T-helper 2 cell treated with Interferon-gamma antibody and Interleukin-4, amounts not matched to agents 5 μg/mL and 100 μg/mL, for 36 hours (primary cell): ENCODE results near the gene SSBP4.
"Not testable (repeated sequence)": the region's sequence is repeated elsewhere in the genome, so short reads cannot be mapped to it uniquely, and the experiment has no call there.

Experiments
- DNase-seq: peaks from one replicate; pipeline ENCODE4 v3.0.0; 2021; ENCODE audit warnings: low spot score
- H3K27ac Mint-ChIP-seq: one replicate; pipeline ENCODE4 v1.8.0; 2021; ENCODE audit warnings: mild to moderate bottlenecking, mixed read lengths
- H3K27me3 Mint-ChIP-seq: one replicate; pipeline ENCODE4 v1.8.0; 2021; ENCODE audit warnings: low read depth, mixed read lengths
- H3K36me3 Mint-ChIP-seq: one replicate; pipeline ENCODE4 v1.8.0; 2021; ENCODE audit warnings: low read depth, mixed read lengths
- H3K4me1 Mint-ChIP-seq: one replicate; pipeline ENCODE4 v1.8.0; 2021; ENCODE audit warnings: low read depth, mixed read lengths
- H3K4me3 Mint-ChIP-seq: one replicate; pipeline ENCODE4 v1.8.0; 2022; ENCODE audit warnings: mild to moderate bottlenecking, moderate library complexity, mixed read lengths
- H3K9me3 Mint-ChIP-seq: one replicate; pipeline ENCODE4 v1.8.0; 2021; ENCODE audit warnings: mixed read lengths

Gene SSBP4

DNA sequence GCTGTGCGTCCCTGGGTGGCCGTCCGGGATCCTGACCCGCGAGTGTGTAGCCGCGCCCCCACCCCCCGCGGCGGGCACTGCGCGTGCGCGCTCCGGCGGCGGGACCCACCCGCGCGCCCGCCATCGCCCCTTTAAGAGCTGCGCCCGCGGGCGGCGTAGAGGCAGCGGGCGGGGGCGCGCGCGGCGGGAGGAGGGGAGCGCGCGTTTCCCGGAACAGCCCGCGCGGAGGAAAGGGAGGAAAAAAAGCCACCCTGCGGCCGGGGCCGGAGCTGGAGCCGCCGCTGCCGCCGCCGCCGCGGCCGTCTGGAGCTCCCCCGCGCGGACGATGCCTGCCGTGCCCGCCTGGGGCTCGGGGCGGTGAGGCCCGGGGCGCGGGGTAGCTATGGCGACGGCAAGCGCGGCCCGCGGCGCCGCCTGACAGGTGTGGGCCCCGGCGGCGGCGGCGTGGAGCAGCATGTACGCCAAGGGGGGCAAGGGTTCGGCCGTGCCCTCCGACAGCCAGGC, at the start of gene SSBP4:
Gene SSBP4, plus strand, starts transcription at position 204 of the 504 bp plus-strand sequence. Its CDS starts 251 bp downstream, at position 455.
- Mint-ChIP-seq H3K36me3 (peaks cover 12% of the 10 kb centered on the region), H3K27ac (peak within 1 kb of the TSS; percentile 94), H3K9me3 (no peaks in the 10 kb centered on the region), H3K4me1 (peaks cover 66% of the 10 kb centered on the region), H3K27me3 (no peaks in the 10 kb centered on the region), H3K4me3 (peak within 1 kb of the TSS; percentile 98)
- DNase-seq = peak; percentile 84

DNA sequence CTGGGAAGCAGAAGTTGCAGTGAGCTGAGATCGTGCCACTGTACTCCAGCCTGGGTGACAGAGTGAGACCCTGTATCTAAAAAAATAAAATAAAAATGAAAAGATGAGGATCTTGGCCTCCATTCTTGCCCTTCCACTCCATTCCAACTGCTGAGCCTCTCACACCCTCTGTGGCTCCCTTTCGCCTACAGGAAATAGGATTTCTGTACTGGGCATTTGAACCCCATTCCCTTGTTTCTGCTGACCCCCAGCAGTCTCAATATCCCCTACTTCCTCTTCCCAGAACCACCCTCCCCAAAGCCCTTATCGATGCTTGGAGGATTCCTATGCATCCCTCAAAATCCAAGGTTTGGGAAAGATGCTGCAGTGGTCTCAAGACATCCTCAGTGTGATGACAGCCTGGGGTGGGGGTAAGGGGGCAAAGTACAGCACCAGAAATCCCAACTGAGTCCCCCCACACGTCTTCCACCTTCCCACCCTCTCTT, 45.7 kb upstream of the SSBP4 start:
- H3K27me3 Mint-ChIP-seq = no peaks in the 10 kb centered on the region
- peaks cover 9% of the 10 kb centered on the region for H3K4me1 Mint-ChIP-seq
- DNase-seq = no peak
- H3K9me3 Mint-ChIP-seq = no peaks in the 10 kb centered on the region
- H3K36me3 Mint-ChIP-seq = no peaks in the 10 kb centered on the region
- H3K27ac Mint-ChIP-seq = peak overlapping the region; percentile 74
- H3K4me3 Mint-ChIP-seq = peak overlapping the region; percentile 15

DNA sequence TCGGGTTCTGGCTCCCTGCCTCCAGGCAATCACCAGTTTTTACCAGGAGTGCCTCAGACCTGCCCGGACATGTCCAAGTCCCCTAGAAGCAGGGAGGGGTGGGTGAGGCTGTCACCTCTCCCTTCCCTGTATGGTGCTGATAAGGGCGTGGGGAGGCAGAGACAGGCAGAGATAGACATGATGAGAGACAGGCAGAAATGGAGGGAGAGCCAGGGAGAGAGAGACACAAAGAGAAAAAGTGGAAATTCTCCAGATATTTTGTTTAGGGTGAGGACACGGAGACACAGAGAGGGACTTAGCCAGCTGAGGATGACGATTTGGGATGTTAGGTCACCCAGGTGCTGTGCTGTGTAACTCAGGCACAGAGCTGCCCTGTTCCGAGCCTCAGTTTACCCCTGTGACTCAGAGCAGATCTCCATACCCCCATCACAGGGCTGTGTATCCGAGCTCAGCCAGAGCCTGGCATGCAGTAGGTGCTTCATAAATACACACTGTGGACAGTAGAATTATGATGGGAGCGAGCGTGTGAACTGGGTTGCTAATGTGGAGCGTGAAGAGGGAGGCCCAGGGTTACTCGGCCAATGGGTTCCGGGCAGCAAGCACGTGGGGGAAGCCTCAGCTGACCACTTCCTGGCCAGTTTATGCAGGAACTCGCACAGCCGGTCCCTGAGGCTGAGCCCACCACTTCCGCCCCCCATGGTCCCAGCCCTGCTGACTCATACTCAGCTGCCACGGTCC, 45.1 kb upstream of the SSBP4 start:
- Mint-ChIP-seq H3K27me3 (no peaks in the 10 kb centered on the region), H3K4me3 (peak overlapping the region; percentile 15)

DNA sequence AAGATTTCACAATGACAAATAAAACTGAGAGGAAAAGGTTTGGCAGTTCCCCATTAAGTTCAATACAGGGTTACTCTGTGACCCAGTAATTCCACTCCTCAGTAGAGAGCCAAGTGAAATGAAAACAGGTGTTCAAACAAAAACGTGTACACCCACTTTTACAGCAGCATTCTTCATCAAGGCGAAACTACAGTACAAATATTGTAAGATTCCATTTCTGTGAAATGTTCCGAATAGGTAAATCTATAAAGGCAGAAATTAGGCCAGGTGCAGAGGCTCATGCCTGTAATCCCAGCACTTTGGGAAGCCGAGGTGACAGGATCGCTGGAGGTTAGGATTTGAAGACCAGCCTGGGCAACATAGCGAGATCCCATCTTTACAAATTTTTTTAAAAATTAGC, 42.2 kb upstream of the SSBP4 start:
- H3K27ac Mint-ChIP-seq = peak overlapping the region; percentile 7

More for the DNA sequence above, 45.1 kb upstream of the SSBP4 start:
- DNase-seq = peak; percentile 75
- no peaks in the 10 kb centered on the region for H3K9me3 Mint-ChIP-seq
- H3K4me1 Mint-ChIP-seq = peaks cover 9% of the 10 kb centered on the region
- H3K36me3 Mint-ChIP-seq = no peaks in the 10 kb centered on the region
- peak overlapping the region; percentile 74 for H3K27ac Mint-ChIP-seq

DNA sequence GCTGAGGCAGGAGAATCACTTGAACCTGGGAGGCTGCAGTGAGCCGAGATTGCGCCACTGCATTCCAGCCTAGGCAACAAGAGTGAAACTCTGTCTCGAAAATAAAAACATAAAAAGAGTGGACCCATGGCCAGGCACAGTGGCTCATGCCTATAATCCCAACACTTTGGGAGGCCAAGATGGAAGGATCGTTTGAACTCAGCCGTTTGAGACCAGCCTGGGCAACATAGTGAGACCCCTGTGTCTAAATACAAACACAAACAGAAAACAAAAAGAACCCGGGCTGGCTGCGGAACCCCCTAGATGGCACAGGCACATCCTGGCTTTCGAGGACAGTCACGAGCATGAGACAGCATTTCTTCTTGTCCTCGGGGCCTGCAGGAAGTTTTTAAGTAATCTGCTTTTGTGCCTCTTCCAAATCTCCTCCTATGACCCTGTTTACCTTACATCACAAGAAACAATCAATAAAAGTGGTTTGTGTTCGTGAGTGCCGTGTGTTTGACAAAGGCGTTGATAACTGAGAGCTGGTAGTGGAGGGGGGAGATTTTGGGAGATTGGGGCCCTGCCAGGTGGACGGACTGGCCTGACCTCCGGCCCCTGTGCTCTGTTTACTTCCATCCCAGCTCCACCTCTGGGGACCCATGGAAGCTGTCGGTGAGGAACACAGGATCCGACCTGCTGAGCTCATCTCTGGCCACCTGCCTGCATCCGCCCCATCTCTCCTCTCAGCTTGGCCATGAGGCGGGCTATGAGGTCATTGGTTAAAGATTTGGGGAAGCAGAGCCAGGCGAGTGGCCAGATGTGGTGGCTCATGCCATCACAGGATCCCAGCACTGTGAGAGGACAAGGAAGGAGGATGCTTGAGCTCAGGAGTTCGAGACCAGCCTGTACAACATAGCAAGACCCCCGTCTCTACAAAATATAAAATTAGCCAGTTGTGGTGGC, 39.1 kb upstream of the SSBP4 start:
- no peak overlapping the region for H3K4me3 Mint-ChIP-seq
- DNase-seq = no peak
- no peak overlapping the region for H3K27ac Mint-ChIP-seq
- no peaks in the 10 kb centered on the region for H3K4me1 Mint-ChIP-seq
- H3K9me3 Mint-ChIP-seq = no peaks in the 10 kb centered on the region
- H3K36me3 Mint-ChIP-seq = no peaks in the 10 kb centered on the region
- peaks cover 4% of the 10 kb centered on the region for H3K27me3 Mint-ChIP-seq

More for the DNA sequence above, 42.2 kb upstream of the SSBP4 start:
- Mint-ChIP-seq H3K27me3 (no peaks in the 10 kb centered on the region), H3K4me3 (no peak overlapping the region), H3K36me3 (no peaks in the 10 kb centered on the region), H3K4me1 (peaks cover 9% of the 10 kb centered on the region), H3K9me3 (no peaks in the 10 kb centered on the region)
- DNase-seq = no peak

DNA sequence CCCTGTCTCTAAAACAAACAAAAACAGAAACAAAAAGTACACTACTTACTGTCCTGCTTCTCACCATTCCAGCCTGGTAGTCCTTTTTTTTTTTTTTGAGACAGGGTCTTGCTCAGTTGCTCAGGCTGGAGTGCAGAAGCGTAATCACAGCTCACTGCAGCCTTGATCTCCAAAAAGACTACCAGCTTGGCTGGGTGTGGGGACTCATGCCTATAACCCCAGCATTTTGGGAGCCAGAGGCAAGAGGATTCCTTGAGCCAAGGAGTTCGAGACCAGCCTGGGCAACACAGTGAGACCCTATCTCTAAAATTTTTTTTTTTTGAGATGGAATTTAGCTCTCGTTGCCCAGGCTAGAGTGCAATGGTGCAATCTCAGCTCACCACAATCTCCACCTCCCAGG, 38.4 kb upstream of the SSBP4 start:
- Mint-ChIP-seq H3K9me3 (no peaks in the 10 kb centered on the region), H3K27ac (no peak overlapping the region), H3K4me3 (no peak overlapping the region), H3K27me3 (peaks cover 9% of the 10 kb centered on the region), H3K4me1 (no peaks in the 10 kb centered on the region), H3K36me3 (no peaks in the 10 kb centered on the region)
- DNase-seq = no peak

DNA sequence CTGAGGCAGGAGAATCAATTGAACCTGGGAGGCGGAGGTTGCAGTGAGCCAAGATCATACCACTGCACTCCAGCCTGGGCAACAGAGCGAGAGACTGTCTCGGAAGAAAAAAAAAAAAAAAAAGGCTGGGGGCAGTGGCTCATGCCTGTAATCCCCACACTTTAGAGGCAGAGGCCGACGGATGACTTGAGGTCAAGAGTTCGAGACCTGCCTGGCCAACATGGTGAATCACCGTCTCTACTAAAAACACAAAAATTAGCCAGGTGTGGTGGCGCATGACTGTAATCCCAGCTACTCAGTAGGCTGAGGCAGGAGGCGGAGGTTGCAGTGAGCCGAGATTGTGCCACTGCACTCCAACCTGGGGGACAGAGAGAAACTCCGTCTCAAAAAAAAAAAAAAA, 35.6 kb upstream of the SSBP4 start:
- not testable (repeated sequence) for H3K9me3 Mint-ChIP-seq

DNA sequence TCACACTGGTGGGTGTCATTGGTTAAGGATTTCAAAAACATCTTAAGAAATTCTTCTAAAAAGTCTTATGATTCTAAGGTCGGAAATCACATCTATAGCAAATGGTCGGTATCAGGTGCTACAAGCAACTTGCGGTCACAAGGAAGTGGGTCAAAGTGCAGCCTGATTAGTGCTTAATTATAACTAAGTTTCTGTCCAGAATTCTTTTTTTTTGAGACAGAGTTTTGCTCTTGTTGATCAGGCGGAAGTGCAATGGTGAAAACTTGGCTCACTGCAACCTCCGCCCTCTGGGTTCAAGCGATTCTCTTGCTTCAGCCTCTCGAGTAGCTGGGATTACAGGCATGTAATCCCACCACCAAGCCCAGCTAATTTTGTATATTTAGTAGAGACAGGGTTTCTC, 34.4 kb upstream of the SSBP4 start:
- Mint-ChIP-seq H3K4me1 (peaks cover 4% of the 10 kb centered on the region), H3K27me3 (peaks cover 42% of the 10 kb centered on the region), H3K36me3 (no peaks in the 10 kb centered on the region), H3K27ac (no peak overlapping the region), H3K4me3 (no peak overlapping the region), H3K9me3 (no peaks in the 10 kb centered on the region)
- no peak for DNase-seq

More for the DNA sequence above, 35.6 kb upstream of the SSBP4 start:
- H3K4me3 Mint-ChIP-seq, DNase-seq, H3K36me3 Mint-ChIP-seq, H3K27ac Mint-ChIP-seq, H3K4me1 Mint-ChIP-seq: not testable (repeated sequence)
- H3K27me3 Mint-ChIP-seq = peaks cover 33% of the 10 kb centered on the region

DNA sequence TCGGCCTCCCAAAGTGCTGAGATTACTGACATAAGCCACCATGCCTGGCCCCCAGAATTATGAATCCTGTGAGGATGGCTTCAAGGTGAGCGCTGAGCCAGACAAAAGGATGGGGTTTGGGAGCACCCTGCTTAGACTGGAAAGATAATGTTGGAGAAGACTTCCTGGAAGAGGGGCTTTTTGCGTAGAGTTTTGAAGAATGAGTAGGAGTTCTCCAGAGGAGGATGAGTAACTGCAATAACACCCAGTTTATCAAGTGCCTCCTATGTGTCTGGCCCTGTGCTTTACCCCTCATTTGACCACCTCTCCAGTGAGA, 33.9 kb upstream of the SSBP4 start:
- DNase-seq = no peak
- Mint-ChIP-seq H3K27ac (no peak overlapping the region), H3K27me3 (peaks cover 48% of the 10 kb centered on the region), H3K4me1 (peaks cover 4% of the 10 kb centered on the region), H3K36me3 (no peaks in the 10 kb centered on the region), H3K4me3 (no peak overlapping the region), H3K9me3 (no peaks in the 10 kb centered on the region)

DNA sequence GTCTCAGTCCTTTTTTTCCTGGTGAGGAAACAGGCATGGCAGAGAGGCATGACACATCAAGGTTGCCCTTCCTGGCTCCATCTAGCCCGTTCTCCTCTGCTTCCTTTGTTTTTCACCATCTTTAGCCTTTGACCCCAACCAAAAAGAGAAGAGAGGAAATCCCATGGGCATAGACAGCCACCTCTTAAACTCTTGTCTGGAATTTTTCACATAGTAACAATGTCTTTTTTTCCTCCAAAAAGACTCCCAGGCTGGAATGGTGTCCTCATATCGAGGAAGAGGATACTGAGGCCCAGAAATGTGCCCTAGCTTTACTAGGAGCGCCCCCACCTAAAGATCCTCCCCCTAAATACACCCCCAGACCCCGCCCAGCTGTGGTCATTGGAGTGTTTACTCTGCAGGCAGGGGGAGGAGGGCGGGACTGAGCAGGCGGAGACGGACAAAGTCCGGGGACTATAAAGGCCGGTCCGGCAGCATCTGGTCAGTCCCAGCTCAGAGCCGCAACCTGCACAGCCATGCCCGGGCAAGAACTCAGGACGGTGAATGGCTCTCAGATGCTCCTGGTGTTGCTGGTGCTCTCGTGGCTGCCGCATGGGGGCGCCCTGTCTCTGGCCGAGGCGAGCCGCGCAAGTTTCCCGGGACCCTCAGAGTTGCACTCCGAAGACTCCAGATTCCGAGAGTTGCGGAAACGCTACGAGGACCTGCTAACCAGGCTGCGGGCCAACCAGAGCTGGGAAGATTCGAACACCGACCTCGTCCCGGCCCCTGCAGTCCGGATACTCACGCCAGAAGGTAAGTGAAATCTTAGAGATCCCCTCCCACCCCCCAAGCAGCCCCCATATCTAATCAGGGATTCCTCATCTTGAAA, 33.3 kb upstream of the SSBP4 start, which contains the start of gene GDF15:
Gene GDF15, plus strand, starts transcription at position 484 of the 868 bp plus-strand sequence. Its CDS starts 32 bp downstream, at position 516.
- peaks cover 54% of the 10 kb centered on the region for H3K27me3 Mint-ChIP-seq
- no peak within 1 kb of the TSS for H3K4me3 Mint-ChIP-seq
- peaks cover 4% of the 10 kb centered on the region for H3K4me1 Mint-ChIP-seq
- no peaks in the 10 kb centered on the region for H3K36me3 Mint-ChIP-seq
- H3K27ac Mint-ChIP-seq = no peak within 1 kb of the TSS
- DNase-seq = no peak
- H3K9me3 Mint-ChIP-seq = no peaks in the 10 kb centered on the region

DNA sequence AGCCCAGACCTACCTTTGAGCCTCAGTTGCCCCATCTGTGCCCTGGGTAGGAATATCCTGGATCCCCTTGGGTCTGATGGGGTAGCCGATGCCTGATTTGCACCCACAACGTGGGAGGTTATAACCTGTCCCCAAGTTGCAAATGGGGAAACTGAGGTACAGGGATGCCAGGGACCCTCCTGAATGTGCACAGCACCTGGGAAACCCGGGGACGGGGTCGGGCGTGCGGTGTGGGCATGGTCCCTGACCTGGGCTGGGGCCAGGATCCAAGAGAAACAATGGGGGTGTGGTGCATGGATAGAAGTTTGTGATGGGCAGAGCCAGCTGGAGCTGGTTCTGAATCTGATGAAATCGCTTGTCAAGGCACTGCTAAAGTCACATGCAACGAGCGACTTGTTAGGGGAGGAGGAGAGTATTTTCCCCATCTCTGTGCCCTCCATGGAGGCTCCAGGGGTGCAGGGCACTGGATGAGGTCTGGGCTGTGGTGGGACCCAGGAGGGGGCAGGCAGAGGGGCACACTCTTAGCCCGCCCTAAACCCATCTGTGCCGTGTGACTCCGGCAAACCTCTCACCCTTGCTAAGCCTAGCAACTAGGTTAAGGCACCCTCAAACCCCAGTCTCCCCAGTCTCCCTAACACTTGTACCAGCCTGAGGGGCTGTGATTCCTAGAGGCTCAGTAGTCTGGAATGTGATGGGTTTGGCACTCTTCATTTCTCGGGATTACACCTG, 32.5 kb upstream of the SSBP4 start:
- H3K4me1 Mint-ChIP-seq = peaks cover 4% of the 10 kb centered on the region
- no peaks in the 10 kb centered on the region for H3K9me3 Mint-ChIP-seq
- no peak overlapping the region for H3K4me3 Mint-ChIP-seq
- H3K27me3 Mint-ChIP-seq = peaks cover 56% of the 10 kb centered on the region
- no peak overlapping the region for H3K27ac Mint-ChIP-seq
- no peaks in the 10 kb centered on the region for H3K36me3 Mint-ChIP-seq
- DNase-seq = no peak

DNA sequence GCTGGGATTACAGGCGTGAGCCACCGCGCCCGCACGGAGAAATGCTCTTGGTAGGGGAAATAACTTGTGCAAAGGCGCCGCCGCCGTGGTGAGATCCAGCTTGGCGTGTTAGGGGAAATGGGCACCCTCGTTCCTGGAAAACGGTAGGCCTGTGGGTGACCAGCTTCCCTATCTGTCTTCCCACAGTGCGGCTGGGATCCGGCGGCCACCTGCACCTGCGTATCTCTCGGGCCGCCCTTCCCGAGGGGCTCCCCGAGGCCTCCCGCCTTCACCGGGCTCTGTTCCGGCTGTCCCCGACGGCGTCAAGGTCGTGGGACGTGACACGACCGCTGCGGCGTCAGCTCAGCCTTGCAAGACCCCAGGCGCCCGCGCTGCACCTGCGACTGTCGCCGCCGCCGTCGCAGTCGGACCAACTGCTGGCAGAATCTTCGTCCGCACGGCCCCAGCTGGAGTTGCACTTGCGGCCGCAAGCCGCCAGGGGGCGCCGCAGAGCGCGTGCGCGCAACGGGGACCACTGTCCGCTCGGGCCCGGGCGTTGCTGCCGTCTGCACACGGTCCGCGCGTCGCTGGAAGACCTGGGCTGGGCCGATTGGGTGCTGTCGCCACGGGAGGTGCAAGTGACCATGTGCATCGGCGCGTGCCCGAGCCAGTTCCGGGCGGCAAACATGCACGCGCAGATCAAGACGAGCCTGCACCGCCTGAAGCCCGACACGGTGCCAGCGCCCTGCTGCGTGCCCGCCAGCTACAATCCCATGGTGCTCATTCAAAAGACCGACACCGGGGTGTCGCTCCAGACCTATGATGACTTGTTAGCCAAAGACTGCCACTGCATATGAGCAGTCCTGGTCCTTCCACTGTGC, 30.9 kb upstream of the SSBP4 start:
- peak; percentile 77 for DNase-seq
- Mint-ChIP-seq H3K4me3 (peak overlapping the region; percentile 69), H3K4me1 (peaks cover 4% of the 10 kb centered on the region), H3K9me3 (no peaks in the 10 kb centered on the region), H3K27me3 (peaks cover 63% of the 10 kb centered on the region), H3K36me3 (no peaks in the 10 kb centered on the region), H3K27ac (no peak overlapping the region)
